ENCODE measurements around the gene TMEM220.

DNA sequence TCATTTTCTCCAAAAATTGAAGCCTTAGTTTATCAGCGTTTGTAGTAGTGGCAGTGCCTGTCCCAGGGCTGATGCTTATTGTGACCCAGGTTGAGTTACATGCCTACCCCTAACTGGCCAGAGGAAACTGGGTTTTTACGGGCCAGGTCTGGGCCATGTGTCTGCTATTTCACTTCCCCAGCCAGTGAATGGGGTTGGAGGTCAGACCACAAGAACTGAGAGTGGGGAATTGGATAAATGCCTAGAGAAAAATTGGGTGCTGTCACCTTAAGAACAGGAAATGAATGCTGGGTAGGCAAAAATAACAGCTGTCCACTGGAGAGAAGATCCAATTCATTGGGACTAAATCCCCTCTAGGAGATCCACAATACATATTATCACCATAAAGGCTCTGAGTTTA lies 27.2 kb downstream of the TMEM220 start:
- TF ChIP-seq, protein P1, sequence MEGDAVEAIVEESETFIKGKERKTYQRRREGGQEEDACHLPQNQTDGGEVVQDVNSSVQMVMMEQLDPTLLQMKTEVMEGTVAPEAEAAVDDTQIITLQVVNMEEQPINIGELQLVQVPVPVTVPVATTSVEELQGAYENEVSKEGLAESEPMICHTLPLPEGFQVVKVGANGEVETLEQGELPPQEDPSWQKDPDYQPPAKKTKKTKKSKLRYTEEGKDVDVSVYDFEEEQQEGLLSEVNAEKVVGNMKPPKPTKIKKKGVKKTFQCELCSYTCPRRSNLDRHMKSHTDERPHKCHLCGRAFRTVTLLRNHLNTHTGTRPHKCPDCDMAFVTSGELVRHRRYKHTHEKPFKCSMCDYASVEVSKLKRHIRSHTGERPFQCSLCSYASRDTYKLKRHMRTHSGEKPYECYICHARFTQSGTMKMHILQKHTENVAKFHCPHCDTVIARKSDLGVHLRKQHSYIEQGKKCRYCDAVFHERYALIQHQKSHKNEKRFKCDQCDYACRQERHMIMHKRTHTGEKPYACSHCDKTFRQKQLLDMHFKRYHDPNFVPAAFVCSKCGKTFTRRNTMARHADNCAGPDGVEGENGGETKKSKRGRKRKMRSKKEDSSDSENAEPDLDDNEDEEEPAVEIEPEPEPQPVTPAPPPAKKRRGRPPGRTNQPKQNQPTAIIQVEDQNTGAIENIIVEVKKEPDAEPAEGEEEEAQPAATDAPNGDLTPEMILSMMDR (IDR thresholded peaks at IDR 0.05; ENCODE audit: low read depth, low read length), result no peak
- TF ChIP-seq EZH2phosphoT487 (IDR thresholded peaks at IDR 0.05; ENCODE audit: low read depth), result no peak
